DMS153 (cell line): ENCODE results near the gene LFNG.

ENCODE experiments used
- DNase-seq: peaks from one replicate; lab custom pipeline; 2025; lab: John Stamatoyannopoulos, UW

LFNG gene

GRCh38 chr7:2519119-2519930, at the start of gene LFNG:
Gene LFNG (plus strand): TSS chr7:2519774. CDS start chr7:2519862, 88 bp downstream.
- DNase-seq: peak; percentile 90

- no peak for DNase-seq
Measured at GRCh38 chr7:2470204-2471021, 49.2 kb upstream of the LFNG start.

- no peak for DNase-seq
Measured at GRCh38 chr7:2471022-2471329, 48.6 kb upstream of the LFNG start.

GRCh38 chr7:2471396-2471795, 48.2 kb upstream of the LFNG start:
- DNase-seq: peak; percentile 92

- DNase-seq: no peak
Measured at GRCh38 chr7:2472739-2473138, 46.8 kb upstream of the LFNG start.

- no peak for DNase-seq
Measured at GRCh38 chr7:2473496-2474180, 45.9 kb upstream of the LFNG start.

- DNase-seq: no peak
Measured at GRCh38 chr7:2474224-2474623, 45.4 kb upstream of the LFNG start.

- no peak for DNase-seq
Measured at GRCh38 chr7:2474813-2475677, 44.5 kb upstream of the LFNG start.

- no peak for DNase-seq
Measured at GRCh38 chr7:2475678-2476015, 43.9 kb upstream of the LFNG start.

GRCh38 chr7:2476298-2476697, 43.3 kb upstream of the LFNG start, which contains the start of gene GRIFIN:
Gene GRIFIN (minus strand): TSS chr7:2476398. CDS start chr7:2476383, 15 bp downstream.
- DNase-seq: no peak

- no peak for DNase-seq
Measured at GRCh38 chr7:2476776-2477446, 42.7 kb upstream of the LFNG start.

GRCh38 chr7:2477447-2478398, 41.9 kb upstream of the LFNG start:
- DNase-seq: peak; percentile 66

- DNase-seq: peak; percentile 63
Measured at GRCh38 chr7:2478399-2478785, 41.2 kb upstream of the LFNG start.

GRCh38 chr7:2478800-2479199, 40.8 kb upstream of the LFNG start:
- DNase-seq: no peak

- no peak for DNase-seq
Measured at GRCh38 chr7:2479276-2480069, 40.1 kb upstream of the LFNG start.

GRCh38 chr7:2480070-2480408, 39.5 kb upstream of the LFNG start:
- no peak for DNase-seq

GRCh38 chr7:2481195-2481594, 38.4 kb upstream of the LFNG start:
- no peak for DNase-seq

GRCh38 chr7:2482725-2483451, 36.7 kb upstream of the LFNG start:
- no peak for DNase-seq

GRCh38 chr7:2483494-2483893, 36.1 kb upstream of the LFNG start:
- DNase-seq: peak; percentile 30
